ENCODE results near the gene SBF2. TPM values are rescaled to one million over a fixed set of nuclear protein-coding genes. Genes with fewer than 3 reads are reported as not detected.
A peak's percentile ranks its signal among the peaks of the same experiment; 100 is the strongest.

SBF2 gene
- total RNA-seq, 2 donors from 2014 or later, result 22.8 to 23.9 TPM

- DNase-seq (ENCODE audit: low spot score), result peak; percentile 87
- no peaks in the 10 kb centered on the region for H3K27me3 ChIP-seq
- H3K36me3 ChIP-seq, result peaks cover 10% of the 10 kb centered on the region
- H3K9me3 ChIP-seq, result no peaks in the 10 kb centered on the region
- peak overlapping the region; percentile 66 for H3K4me3 ChIP-seq
- H3K4me1 ChIP-seq, result peaks cover 0 to 62% of the 10 kb centered on the region in 2 donors
- H3K27ac ChIP-seq, result peak overlapping the region; percentile 85 to 88
- TF ChIP-seq CTCF (IDR thresholded peaks at IDR 0.05), result peak; percentile 98 to 99
These were observed 13.6 kb upstream of the SBF2 start for GRCh38 chr11:10307400-10308200.

- H3K36me3 ChIP-seq, result peaks cover 10% of the 10 kb centered on the region
- H3K4me3 ChIP-seq, result peak overlapping the region; percentile 66
- no peaks in the 10 kb centered on the region for H3K27me3 ChIP-seq
- no peaks in the 10 kb centered on the region for H3K9me3 ChIP-seq
- peaks cover 0 to 67% of the 10 kb centered on the region in 2 donors for H3K4me1 ChIP-seq
- no peak for DNase-seq (ENCODE audit: low spot score)
- peak overlapping the region; percentile 85 to 88 for H3K27ac ChIP-seq
- TF ChIP-seq CTCF (IDR thresholded peaks at IDR 0.05), result no peak
These were observed 13.0 kb upstream of the SBF2 start for GRCh38 chr11:10307022-10307399.

GRCh38 chr11:10305964-10306918, 12.2 kb upstream of the SBF2 start:
- H3K9me3 ChIP-seq, result no peaks in the 10 kb centered on the region
- peaks cover 10% of the 10 kb centered on the region for H3K36me3 ChIP-seq
- TF ChIP-seq CTCF (IDR thresholded peaks at IDR 0.05), result peak in 1 of 2 donors; percentile 3
- H3K27ac ChIP-seq, result peak overlapping the region; percentile 85 to 88
- H3K4me1 ChIP-seq, result peaks cover 0 to 67% of the 10 kb centered on the region in 2 donors
- peak overlapping the region; percentile 66 for H3K4me3 ChIP-seq
- DNase-seq (ENCODE audit: low spot score), result no peak
- no peaks in the 10 kb centered on the region for H3K27me3 ChIP-seq

- TF ChIP-seq CTCF (IDR thresholded peaks at IDR 0.05), result no peak
- Histone ChIP-seq H3K27ac (peak overlapping the region; percentile 85 to 88), H3K9me3 (no peaks in the 10 kb centered on the region), H3K36me3 (peaks cover 10% of the 10 kb centered on the region), H3K4me1 (peaks cover 0 to 67% of the 10 kb centered on the region in 2 donors), H3K4me3 (peak overlapping the region; percentile 66), H3K27me3 (no peaks in the 10 kb centered on the region)
- DNase-seq (ENCODE audit: low spot score), result no peak
These were observed 11.4 kb upstream of the SBF2 start for GRCh38 chr11:10305262-10305963.

- peak; percentile 94 for DNase-seq (ENCODE audit: low spot score)
- peaks cover 10% of the 10 kb centered on the region for H3K36me3 ChIP-seq
- peak within 1 kb of the TSS; percentile 85 to 88 for H3K27ac ChIP-seq
- H3K9me3 ChIP-seq, result no peaks in the 10 kb centered on the region
- H3K27me3 ChIP-seq, result no peaks in the 10 kb centered on the region
- peaks cover 0 to 60% of the 10 kb centered on the region in 2 donors for H3K4me1 ChIP-seq
- peak; percentile 77 to 86 for TF ChIP-seq CTCF (IDR thresholded peaks at IDR 0.05)
- H3K4me3 ChIP-seq, result peak within 1 kb of the TSS; percentile 66
These were observed 10.7 kb upstream of the SBF2 start, which contains the start of gene ADM for GRCh38 chr11:10304495-10305261. Gene ADM (plus strand): TSS chr11:10305073. CDS start chr11:10305701, 628 bp downstream.
